Endothelial cell of umbilical vein (primary cell): Measurements from ENCODE around the gene ABCD1. TPM values are rescaled to one million over a fixed set of nuclear protein-coding genes. Genes with fewer than 3 reads are reported as not detected.

ENCODE experiments used
- Bru-seq: library from RNA; stranded (reverse); fragments of 400-500 nt; gene quantifications from one replicate; lab custom pipeline; 2021; lab: Mats Ljungman, UMichigan
- BruChase-seq, 2 experiments: library from RNA; stranded (reverse); fragments of 400-500 nt; gene quantifications; one replicate each; lab custom pipeline; 2021; lab: Mats Ljungman, UMichigan
- BruUV-seq: library from RNA; stranded (reverse); fragments of 400-500 nt; replicated peaks from 2 replicates; lab custom pipeline; 2021; lab: Mats Ljungman, UMichigan
- CTCF ChIA-PET: fragments of 300-600, 350-600 bp; sonication (Branson Sonifier 250); formaldehyde crosslinking; loops from one replicate; lab custom pipeline; 2021; ENCODE audit warnings: antibody characterized with exemption, inconsistent platforms; lab: Charles Lee
- POLR2A ChIA-PET: fragments of 300-600, 350-600 bp; sonication (Branson Sonifier 250); formaldehyde crosslinking; loops from one replicate; lab custom pipeline; 2021; ENCODE audit warnings: antibody characterized with exemption, inconsistent platforms; lab: Charles Lee
- DNase-seq: peaks from one replicate; pipeline ENCODE4 v3.0.0-alpha.2; 2011; ENCODE audit warnings: low read depth, low spot score
- FAIRE-seq: peaks from 2 replicates; lab custom pipeline; 2011; peaks lifted over from hg19 to GRCh38; lab: Jason Lieb, UNC
- H2AFZ ChIP-seq: 2 replicates; pipeline ENCODE4 v1.6.0; 2012; ENCODE audit warnings: low read depth, low read length, control low read depth, inconsistent platforms
- H3K27ac ChIP-seq: 2 replicates; pipeline ENCODE4 v1.5.1; 2011; ENCODE audit warnings: low read depth, mild to moderate bottlenecking, control low read depth, low read length, moderate library complexity; ENCODE audit not compliant: insufficient read depth
- H3K27me3 ChIP-seq, 2 experiments: 2 replicates each; pipeline versions ENCODE4 v1.6.0 to v1.6.1; 2011; ENCODE audit warnings: low read length in 2 of 2, mixed read lengths in 1 of 2; ENCODE audit not compliant: control insufficient read depth in 2 of 2, insufficient read depth in 2 of 2
- H3K36me3 ChIP-seq, 2 experiments: 2 replicates in 1 of 2; 3 replicates in 1 of 2; pipeline ENCODE4 v1.5.1; 2011; ENCODE audit warnings: low read length in 2 of 2, mild to moderate bottlenecking in 1 of 2, moderate library complexity in 1 of 2; ENCODE audit not compliant: control insufficient read depth in 2 of 2, insufficient read depth in 2 of 2; ENCODE audit errors: extremely low read depth in 1 of 2
- H3K4me1 ChIP-seq: 3 replicates; pipeline ENCODE4 v1.5.1; 2011; ENCODE audit warnings: mild to moderate bottlenecking, low read length; ENCODE audit not compliant: control insufficient read depth, insufficient read depth; ENCODE audit errors: extremely low read depth
- H3K4me2 ChIP-seq: 2 replicates; pipeline ENCODE4 v1.6.1; 2011; ENCODE audit warnings: low read length, control low read depth, mixed read lengths; ENCODE audit not compliant: insufficient read depth
- H3K4me3 ChIP-seq, 3 experiments: fragments of 200-600 bp in 1 of 3; sonication (generic), shearing (Covaris generic) in 1 of 3; replicated peaks in 1 of 3; 2 replicates each; pipeline ENCODE4 v1.5.1; 2011 to 2016; ENCODE audit warnings: control low read depth in 3 of 3, low read length in 3 of 3, mild to moderate bottlenecking in 2 of 3, inconsistent platforms in 1 of 3, low read depth in 1 of 3, moderate library complexity in 1 of 3; ENCODE audit not compliant: insufficient read depth in 1 of 3
- H3K79me2 ChIP-seq: 2 replicates; pipeline ENCODE4 v1.6.0; 2012; ENCODE audit warnings: low read length, inconsistent platforms; ENCODE audit not compliant: control insufficient read depth, insufficient read depth
- H3K9ac ChIP-seq: replicated peaks from 2 replicates; pipeline ENCODE3; 2011; ENCODE audit warnings: low read length, control low read depth; ENCODE audit not compliant: insufficient read depth; ENCODE audit errors: extremely low read depth
- H3K9me1 ChIP-seq: replicated peaks from 3 replicates; pipeline ENCODE4 v1.6.0; 2011; ENCODE audit warnings: mild to moderate bottlenecking, low read length; ENCODE audit not compliant: control insufficient read depth, insufficient read depth; ENCODE audit errors: extremely low read depth
- H3K9me3 ChIP-seq: replicated peaks from 2 replicates; pipeline ENCODE4 v1.5.1; 2012; ENCODE audit warnings: low read length, inconsistent platforms; ENCODE audit not compliant: control insufficient read depth, insufficient read depth
- H4K20me1 ChIP-seq: replicated peaks from 2 replicates; pipeline ENCODE3; 2011; ENCODE audit warnings: mild to moderate bottlenecking, low read length; ENCODE audit not compliant: control insufficient read depth, insufficient read depth; ENCODE audit errors: extremely low read depth
- EZH2 ChIP-seq: IDR thresholded peaks from 2 replicates; pipeline ENCODE4 v1.6.1; 2012; ENCODE audit warnings: borderline replicate concordance, low read depth, mild to moderate bottlenecking, moderate library complexity, low read length, inconsistent platforms; ENCODE audit not compliant: severe bottlenecking
- FOS ChIP-seq: IDR thresholded peaks from 2 replicates; pipeline ENCODE4 v1.6.1; 2011; ENCODE audit warnings: mild to moderate bottlenecking, low read length, moderate library complexity, borderline replicate concordance; ENCODE audit not compliant: insufficient read depth
- GATA2 ChIP-seq: IDR thresholded peaks from 2 replicates; pipeline ENCODE4 v1.7.0; 2011; ENCODE audit warnings: low read depth, mild to moderate bottlenecking, moderate library complexity, mixed read lengths, low read length; ENCODE audit not compliant: insufficient read length, insufficient read depth
- MAX ChIP-seq: IDR thresholded peaks from 2 replicates; pipeline ENCODE4 v1.6.1; 2011; ENCODE audit not compliant: insufficient read depth, insufficient read length
- MYC ChIP-seq: IDR thresholded peaks from one replicate; pipeline ENCODE4 v1.6.1; 2011; ENCODE audit warnings: mild to moderate bottlenecking, low read depth, low read length
- POLR2A ChIP-seq: IDR thresholded peaks from 2 replicates; pipeline ENCODE4 v1.6.1; 2012; ENCODE audit warnings: low read depth, mild to moderate bottlenecking, control low read depth, low read length
- POLR2AphosphoS5 ChIP-seq: IDR thresholded peaks from 2 replicates; pipeline ENCODE4 v1.6.1; 2012; ENCODE audit warnings: low read depth, mild to moderate bottlenecking, control low read depth, low read length, moderate library complexity; ENCODE audit not compliant: insufficient read depth
- dilution Hi-C: fragments of 300-500 bp; cut with MboI; formaldehyde crosslinking; loops from one replicate; pipeline ENCODE4 v1.15.0; 2019; ENCODE audit warnings: low sequenced_read_pairs; ENCODE audit not compliant: extremely low pct_ligation_motif_present
- intact Hi-C: fragments of 100-400 bp; cut with micrococcal nuclease; formaldehyde crosslinking; loops from one replicate; pipeline ENCODE4 v1.10.0; 2022
- long read RNA-seq: library from polyadenylated mRNA; stranded (forward); transcript quantifications from one replicate; pipeline ENCODE4 v2.0.0, GENCODE V29; 2021
- polyA minus RNA-seq, 3 experiments: library from RNA; depleted of rRNA, polyadenylated mRNA; stranded (reverse); fragments of >200 nt; gene quantifications; 1 replicate in 1 of 3; 2 replicates in 2 of 3; pipeline ENCODE4 v1.2.3, GENCODE V29; 2011
- polyA plus RNA-seq, 4 experiments: library from polyadenylated mRNA; depleted of rRNA in 3 of 4; stranded (reverse) in 3 of 4; unstranded in 1 of 4; fragments of >200 nt; gene quantifications; 2 replicates each; pipeline versions ENCODE4 v1.2.1 to v1.2.3, GENCODE V29; 2011 to 2012; ENCODE audit warnings: missing spikeins in 1 of 4
- total RNA-seq: library from RNA; stranded (reverse); gene quantifications from 2 replicates; pipeline ENCODE4 v1.2.3, GENCODE V29; 2021
- TF ChIP-seq, protein P1 (sequence below), 2 donors: IDR thresholded peaks; 1 replicate in 1 of 2; 2 replicates in 1 of 2; pipeline ENCODE4 v1.5.1; 2011; ENCODE audit warnings: low read length in 2 of 2, mild to moderate bottlenecking in 2 of 2, moderate library complexity in 2 of 2, control low read depth in 1 of 2, inconsistent platforms in 1 of 2, low read depth in 1 of 2; ENCODE audit not compliant: insufficient read depth in 1 of 2; ENCODE audit errors: extremely low read depth in 1 of 2

Gene ABCD1
- total RNA-seq (12.9 and 14.3 TPM in 2 replicates), polyA plus RNA-seq (9.1 and 11.3 TPM in 2 replicates), polyA minus RNA-seq (8.7 and 10.7 TPM in 2 replicates), Bru-seq, nascent RNA (percentile 36 among the genes with signal in this experiment), BruChase-seq, experiment 1, labeled RNA remaining after a 6-hour chase (percentile 51 among the genes with signal in this experiment), BruChase-seq, experiment 2, labeled RNA remaining after a 2-hour chase (percentile 48 among the genes with signal in this experiment)
- polyA plus RNA-seq (2011; cell fraction: cytosol; rRNA removed) = 5.3 and 6.9 TPM in 2 replicates
- 12.7 and 14.2 TPM in 2 replicates for polyA plus RNA-seq (2011; cell fraction: nucleus; rRNA removed)
- polyA plus RNA-seq (2012) = 12.1 and 13.4 TPM in 2 replicates
- polyA minus RNA-seq (2011; cell fraction: cytosol; rRNA and poly(A)+ RNA removed) = 21.5 TPM
- polyA minus RNA-seq (2011; cell fraction: nucleus; rRNA and poly(A)+ RNA removed) = 6.3 and 11.1 TPM in 2 replicates
- long read RNA-seq, transcript ABCD1-201 (10 exons, 3,664 nt) = major isoform, 5 of 8 reads
- long read RNA-seq, partial matches to known transcripts = 2 of 8 reads
- long read RNA-seq, other reads (novel, unspliced or antisense) = 0 of 8 reads

- intact Hi-C loops (no loop called here), dilution Hi-C loops (no loop called here)
- BruUV-seq = no TSS peak
- Histone ChIP-seq H3K4me2 (peak within 1 kb of the TSS; percentile 45), H3K27me3 (no peaks in the 10 kb centered on the region), H4K20me1 (no peaks in the 10 kb centered on the region), H3K9me3 (no peaks in the 10 kb centered on the region), H3K9ac (peak within 1 kb of the TSS; percentile 69), H3K9me1 (no peaks in the 10 kb centered on the region), H3K79me2 (peaks cover 28% of the 10 kb centered on the region), H3K4me1 (peaks cover 28% of the 10 kb centered on the region), H3K27ac (peak within 1 kb of the TSS; percentile 47), H2AFZ (no peak within 1 kb of the TSS), H3K4me3 (peak within 1 kb of the TSS; percentile 41 to 73 (median 54)), H3K36me3 (peaks cover 0 to 12% of the 10 kb centered on the region in 2 experiments)
- FAIRE-seq (peak; percentile 94), DNase-seq (peak; percentile 84)
- CTCF ChIA-PET = interaction anchor here (3.0 kb wide), 1 partner anchor 16 kb away, joined by 10 read pairs; no protein-coding TSS in a partner anchor
- TF ChIP-seq, protein P1, sequence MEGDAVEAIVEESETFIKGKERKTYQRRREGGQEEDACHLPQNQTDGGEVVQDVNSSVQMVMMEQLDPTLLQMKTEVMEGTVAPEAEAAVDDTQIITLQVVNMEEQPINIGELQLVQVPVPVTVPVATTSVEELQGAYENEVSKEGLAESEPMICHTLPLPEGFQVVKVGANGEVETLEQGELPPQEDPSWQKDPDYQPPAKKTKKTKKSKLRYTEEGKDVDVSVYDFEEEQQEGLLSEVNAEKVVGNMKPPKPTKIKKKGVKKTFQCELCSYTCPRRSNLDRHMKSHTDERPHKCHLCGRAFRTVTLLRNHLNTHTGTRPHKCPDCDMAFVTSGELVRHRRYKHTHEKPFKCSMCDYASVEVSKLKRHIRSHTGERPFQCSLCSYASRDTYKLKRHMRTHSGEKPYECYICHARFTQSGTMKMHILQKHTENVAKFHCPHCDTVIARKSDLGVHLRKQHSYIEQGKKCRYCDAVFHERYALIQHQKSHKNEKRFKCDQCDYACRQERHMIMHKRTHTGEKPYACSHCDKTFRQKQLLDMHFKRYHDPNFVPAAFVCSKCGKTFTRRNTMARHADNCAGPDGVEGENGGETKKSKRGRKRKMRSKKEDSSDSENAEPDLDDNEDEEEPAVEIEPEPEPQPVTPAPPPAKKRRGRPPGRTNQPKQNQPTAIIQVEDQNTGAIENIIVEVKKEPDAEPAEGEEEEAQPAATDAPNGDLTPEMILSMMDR (IDR thresholded peaks at IDR 0.05; ENCODE audit: extremely low read depth in 1 of 2, insufficient read depth in 1 of 2, low read depth in 1 of 2, low read length in 2 of 2) = no peak
- peak; percentile 13 for TF ChIP-seq POLR2AphosphoS5
- no peak for TF ChIP-seq MAX
- TF ChIP-seq POLR2A = peak; percentile 53
- no peak for TF ChIP-seq FOS
- no peak for TF ChIP-seq EZH2
- no peak for TF ChIP-seq GATA2
- TF ChIP-seq MYC = no peak
- POLR2A ChIA-PET = no interaction called here
Measured at GRCh38 chrX:153724252-153725038, at the start of gene ABCD1, which contains the start of gene BCAP31. Gene ABCD1 (plus strand): TSS chrX:153724856. CDS start chrX:153725267, 411 bp downstream. Gene BCAP31 (minus strand): TSS chrX:153724387. CDS start chrX:153723244, 1,143 bp downstream.
